K562 (cell line): ENCODE data around the gene TIMM8A. TPM values are rescaled to one million over a fixed set of nuclear protein-coding genes. Genes with fewer than 3 reads are reported as not detected.

Experiments used
- BRF2 ChIP-seq: IDR thresholded peaks from 3 replicates; pipeline ENCODE4 v1.6.1; 2011; ENCODE audit warnings: borderline replicate concordance, mild to moderate bottlenecking; ENCODE audit not compliant: insufficient read length, insufficient read depth
- CBFA2T3 ChIP-seq: fragments of 450-650 bp; IDR thresholded peaks from 2 replicates; pipeline ENCODE4 v1.6.1; 2017
- ELF1 ChIP-seq: fragments of 200-800 bp; sonication (Bioruptor generic); IDR thresholded peaks from 2 replicates; pipeline ENCODE4 v1.6.1; 2016; ENCODE audit warnings: missing genetic modification characterization, missing compliant biosample characterization
- HDGF ChIP-seq: fragments of 450-650 bp; IDR thresholded peaks from 2 replicates; pipeline ENCODE4 v1.6.1; 2016
- IFI16 ChIP-seq: fragments of 250-450 bp; sonication (Bioruptor Pico); IDR thresholded peaks from 2 replicates; pipeline ENCODE4 v2.1.2; 2022; ENCODE audit warnings: mild to moderate bottlenecking, inconsistent platforms
- IRF9 ChIP-seq: fragments of 450-650 bp; IDR thresholded peaks from 2 replicates; pipeline ENCODE4 v1.6.1; 2016; ENCODE audit warnings: missing biosample characterization, missing genetic modification characterization
- NONO ChIP-seq, 2 experiments: fragments of 200-400 bp in 1 of 2; fragments of 450-650 bp in 1 of 2; formaldehyde crosslinking in 1 of 2; IDR thresholded peaks; 2 replicates each; pipeline ENCODE4 v1.6.1; 2017; ENCODE audit warnings: low read depth in 2 of 2, mild to moderate bottlenecking in 2 of 2, moderate library complexity in 2 of 2, low read length in 1 of 2
- POLR3A ChIP-seq: IDR thresholded peaks from 2 replicates; pipeline ENCODE4 v1.6.1; 2011; ENCODE audit warnings: borderline replicate concordance, mild to moderate bottlenecking, moderate library complexity; ENCODE audit not compliant: insufficient read length, insufficient read depth; ENCODE audit errors: extremely low read depth
- SIRT6 ChIP-seq: IDR thresholded peaks from one replicate; pipeline ENCODE4 v1.6.1; 2012; ENCODE audit warnings: low read depth, mild to moderate bottlenecking, control low read depth, inconsistent platforms, low read length, moderate library complexity
- TAF7 ChIP-seq: fragments of 450-650 bp; IDR thresholded peaks from 2 replicates; pipeline ENCODE4 v1.6.1; 2016; ENCODE audit warnings: missing genetic modification characterization, missing compliant biosample characterization
- VEZF1 ChIP-seq: fragments of 200-800 bp; sonication (Bioruptor generic); IDR thresholded peaks from 2 replicates; pipeline ENCODE4 v1.6.1; 2017; ENCODE audit warnings: missing genetic modification characterization, missing compliant biosample characterization
- ZBED1 ChIP-seq: IDR thresholded peaks from 2 replicates; pipeline ENCODE4 v1.6.1; 2014
- ZMIZ1 ChIP-seq, 2 experiments: fragments of 150-350 bp in 1 of 2; IDR thresholded peaks; 2 replicates each; pipeline ENCODE4 v1.6.1; 2012 to 2016; ENCODE audit warnings: low read depth in 2 of 2, low read length in 2 of 2, mild to moderate bottlenecking in 1 of 2, moderate library complexity in 1 of 2
- ZNF134 ChIP-seq: fragments of 250-450 bp; sonication (Bioruptor Pico); conservative IDR thresholded peaks from 2 replicates; pipeline ENCODE4 v1.4.0; 2020
- ZNF143 ChIP-seq: sonication (generic); formaldehyde crosslinking; IDR thresholded peaks from 2 replicates; pipeline ENCODE4 v1.9.0; 2022; ENCODE audit warnings: mild to moderate bottlenecking, missing genetic modification reagents
- ZNF518B ChIP-seq: fragments of 250-450 bp; sonication (Bioruptor Pico); IDR thresholded peaks from 2 replicates; pipeline ENCODE4 v1.5.0; 2021; ENCODE audit warnings: mild to moderate bottlenecking, moderate library complexity
- polyA plus RNA-seq, 8 experiments: library from polyadenylated mRNA; depleted of rRNA in 4 of 8; stranded (reverse) in 5 of 8; unstranded in 3 of 8; fragments of >200 nt; fragmentation: Nextera tagmentation in 2 of 8; fragmentation: Illumina TruSeq in 1 of 8; extraction: Ambion mirVana in 2 of 8; extraction: Trizol in 1 of 8; gene quantifications; 2 replicates each; pipeline versions ENCODE4 v1.2.1 to v1.2.3, GENCODE V29; 2011 to 2014; ENCODE audit warnings: inconsistent platforms in 1 of 8, missing spikeins in 1 of 8
- total RNA-seq, 7 experiments: library from RNA; depleted of rRNA in 6 of 7; stranded (reverse); fragments of >200 nt in 6 of 7; fragmentation: Illumina TruSeq in 2 of 7; extraction: Trizol in 2 of 7; gene quantifications; 2 replicates each; pipeline versions ENCODE4 v1.2.1 to v1.2.3, GENCODE V29; 2011 to 2021; ENCODE audit warnings: low replicate concordance in 1 of 7

TIMM8A gene
- total and polyA plus RNA-seq, 9 of the 15 experiments (the other 6 are each of a cell fraction or from before 2014, with no cell fraction given), result 10.9 to 132 (median 41.1) TPM

- TF ChIP-seq ELF1 (tag), result peak; percentile 85
- TF ChIP-seq ZNF518B (CRISPR knock-in tag), result no peak
- TF ChIP-seq ZBED1, result no peak
- TF ChIP-seq NONO (IDR thresholded peaks at IDR 0.05; ENCODE audit: low read depth in 2 of 2, low read length in 1 of 2), result 0 out of 4 replicates have a peak, but pooled peaks of 1 of the 2 experiments have one; percentile 35
- TF ChIP-seq POLR3A, result no peak
- TF ChIP-seq BRF2, result no peak
- no peak for TF ChIP-seq HDGF
- TF ChIP-seq IRF9 (tag), result no peak
- peak; percentile 98 for TF ChIP-seq TAF7 (tag)
- TF ChIP-seq SIRT6, result no peak
- TF ChIP-seq ZMIZ1 (IDR thresholded peaks at IDR 0.05; ENCODE audit: low read depth in 2 of 2, low read length in 2 of 2), result no peak
- TF ChIP-seq ZNF134, result no peak
- no peak for TF ChIP-seq CBFA2T3
- no peak for TF ChIP-seq IFI16 (CRISPR knock-in tag)
- TF ChIP-seq ZNF143, result peak; percentile 59
- TF ChIP-seq VEZF1 (CRISPR knock-in tag), result peak; percentile 61
Observed at GRCh38 chrX:101390664-101391525, 42.4 kb upstream of the TIMM8A start, which contains the start of gene RPL36A (continued).
